ENCODE results near the gene GRM7. TPM values are rescaled to one million over a fixed set of nuclear protein-coding genes. Genes with fewer than 3 reads are reported as not detected.

GRM7 gene
- total RNA-seq, 1 donor from 2014 or later, result 1.5 TPM

DNA sequence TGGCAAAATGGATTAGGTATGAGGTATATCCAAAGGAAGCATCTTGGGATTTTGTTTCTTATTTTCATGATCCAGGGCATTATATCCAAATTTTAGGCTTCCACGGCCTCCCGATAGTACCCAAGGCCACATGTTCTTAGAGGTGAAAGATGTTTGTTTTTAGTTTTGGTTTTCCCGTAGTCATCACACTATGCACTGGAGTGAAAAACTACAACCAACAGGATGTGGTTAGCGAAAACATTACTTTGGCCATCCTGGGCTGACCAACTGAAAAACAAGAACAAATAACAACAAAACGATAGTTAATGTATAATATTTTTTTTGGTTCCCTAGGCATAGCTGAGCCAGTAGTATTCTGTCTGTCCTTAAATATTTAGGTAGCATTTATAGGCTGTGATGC is 749.7 kb downstream of the GRM7 start:
- H3K4me1 Mint-ChIP-seq, result no peaks in the 10 kb centered on the region
- no peak overlapping the region for H3K27ac Mint-ChIP-seq (ENCODE audit: unreplicated experiment)
- no peaks in the 10 kb centered on the region for H3K27me3 Mint-ChIP-seq (ENCODE audit: low read depth)
- no peak for DNase-seq (ENCODE audit: low read depth, low spot score)
- H3K36me3 Mint-ChIP-seq (ENCODE audit: low read depth), result no peaks in the 10 kb centered on the region
- no peaks in the 10 kb centered on the region for H3K9me3 Mint-ChIP-seq
- no peak overlapping the region for H3K4me3 Mint-ChIP-seq
- no peak for TF ChIP-seq CTCF (conservative IDR thresholded peaks at IDR 0.05)

DNA sequence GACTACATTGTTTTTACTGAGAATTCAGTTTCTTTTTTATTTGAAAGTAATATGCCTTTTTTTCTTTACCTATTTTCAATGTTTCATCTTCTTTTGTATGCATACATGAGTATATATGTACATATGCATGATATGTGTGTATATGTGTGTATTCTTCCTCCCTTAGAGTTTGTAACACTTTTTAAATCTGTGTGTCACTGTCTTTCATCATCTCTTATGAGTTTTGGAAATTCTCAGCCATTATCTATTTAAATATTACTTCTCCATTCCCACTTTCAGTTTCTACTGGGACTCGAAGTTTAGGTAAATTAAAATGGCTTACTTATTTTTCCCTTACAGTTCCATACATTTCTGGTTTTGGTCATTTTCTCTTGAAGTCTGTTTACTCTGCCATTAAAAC is 754.1 kb downstream of the GRM7 start:
- no peaks in the 10 kb centered on the region for H3K4me1 Mint-ChIP-seq
- no peaks in the 10 kb centered on the region for H3K36me3 Mint-ChIP-seq (ENCODE audit: low read depth)
- H3K4me3 Mint-ChIP-seq, result no peak overlapping the region
- no peaks in the 10 kb centered on the region for H3K9me3 Mint-ChIP-seq
- no peaks in the 10 kb centered on the region for H3K27me3 Mint-ChIP-seq (ENCODE audit: low read depth)
- DNase-seq (ENCODE audit: low read depth, low spot score), result no peak
- no peak overlapping the region for H3K27ac Mint-ChIP-seq (ENCODE audit: unreplicated experiment)
- no peak for TF ChIP-seq CTCF (conservative IDR thresholded peaks at IDR 0.05)

GRCh38 chr3:7618606-7619005 is 757.7 kb downstream of the GRM7 start:
- Mint-ChIP-seq H3K4me3 (no peak overlapping the region), H3K36me3 (ENCODE audit: low read depth) (no peaks in the 10 kb centered on the region), H3K27ac (ENCODE audit: unreplicated experiment) (no peak overlapping the region), H3K4me1 (no peaks in the 10 kb centered on the region), H3K9me3 (no peaks in the 10 kb centered on the region), H3K27me3 (ENCODE audit: low read depth) (no peaks in the 10 kb centered on the region)
- no peak for TF ChIP-seq CTCF (conservative IDR thresholded peaks at IDR 0.05)
- DNase-seq (ENCODE audit: low read depth, low spot score), result no peak

DNA sequence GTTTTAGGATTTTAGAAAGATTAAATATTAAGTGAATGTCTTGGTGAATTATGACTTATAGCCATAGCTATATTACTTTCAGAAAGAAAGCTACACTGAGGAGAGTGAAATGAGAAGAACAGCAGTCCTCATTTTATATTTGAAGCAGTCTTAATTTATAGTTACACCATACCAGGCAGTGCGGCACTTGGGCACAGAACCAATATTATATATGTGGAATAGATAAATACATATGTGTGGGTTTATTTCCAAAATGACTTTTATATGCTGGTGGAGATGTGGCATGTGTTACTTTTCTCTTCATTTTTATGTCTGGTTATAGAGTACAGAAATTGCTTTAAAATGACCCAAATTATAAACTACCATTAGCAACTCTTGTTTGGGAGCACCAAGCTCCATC is 759.5 kb downstream of the GRM7 start:
- Mint-ChIP-seq H3K9me3 (no peaks in the 10 kb centered on the region), H3K27ac (ENCODE audit: unreplicated experiment) (no peak overlapping the region), H3K27me3 (ENCODE audit: low read depth) (no peaks in the 10 kb centered on the region), H3K4me3 (no peak overlapping the region), H3K4me1 (no peaks in the 10 kb centered on the region), H3K36me3 (ENCODE audit: low read depth) (no peaks in the 10 kb centered on the region)
- TF ChIP-seq CTCF (conservative IDR thresholded peaks at IDR 0.05), result no peak
- no peak for DNase-seq (ENCODE audit: low read depth, low spot score)

DNA sequence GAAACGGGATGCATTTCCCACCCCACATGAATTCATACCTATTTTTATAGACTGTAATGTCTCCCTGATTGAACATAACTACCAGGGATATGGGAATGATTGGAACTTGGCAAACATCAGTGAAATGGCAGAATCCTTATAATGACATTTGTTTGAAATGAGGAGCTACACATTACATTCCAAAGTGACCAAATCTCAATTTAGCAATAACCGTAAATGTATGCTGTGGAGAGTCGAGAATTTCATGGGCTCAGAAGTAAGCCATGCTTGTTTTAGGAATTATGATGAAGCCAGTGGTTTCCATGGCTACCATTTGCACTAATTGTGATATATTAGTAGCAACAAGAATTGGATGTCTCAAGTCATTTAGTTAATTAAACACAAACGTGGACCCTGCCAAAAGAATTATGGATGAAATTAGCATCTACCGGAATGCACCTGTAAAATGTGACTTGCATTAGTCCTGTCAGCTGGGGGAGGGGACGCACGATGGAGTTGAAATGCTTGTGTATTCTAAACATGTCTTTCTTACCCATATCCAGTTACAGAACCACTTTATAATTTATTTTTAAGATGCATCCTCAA is 760.2 kb downstream of the GRM7 start:
- no peak for TF ChIP-seq CTCF (conservative IDR thresholded peaks at IDR 0.05)
- no peaks in the 10 kb centered on the region for H3K36me3 Mint-ChIP-seq (ENCODE audit: low read depth)
- H3K4me1 Mint-ChIP-seq, result no peaks in the 10 kb centered on the region

More for the DNA sequence above, 760.2 kb downstream of the GRM7 start:
- Mint-ChIP-seq H3K27ac (ENCODE audit: unreplicated experiment) (no peak overlapping the region), H3K27me3 (ENCODE audit: low read depth) (no peaks in the 10 kb centered on the region), H3K9me3 (no peaks in the 10 kb centered on the region), H3K4me3 (no peak overlapping the region)
- no peak for DNase-seq (ENCODE audit: low read depth, low spot score)

Data from neural crest cell (in vitro differentiated cells).